Tibial artery (tissue), 4 donors: ENCODE results near the gene CDCA3.

Experiments
- DNase-seq, 2 donors: peaks; one replicate each; pipeline ENCODE4 v3.0.0-alpha.2; 2019
- H3K27ac ChIP-seq, 2 donors: fragments of 200-600 bp; sonication (generic) in 1 of 2; 1 replicate in 1 of 2; 2 replicates in 1 of 2; pipeline ENCODE4 v1.5.1; 2018 to 2019; ENCODE audit warnings: mild to moderate bottlenecking in 1 of 2
- H3K27me3 ChIP-seq, 2 donors: fragments of 200-600 bp; sonication (generic) in 1 of 2; one replicate each; pipeline versions ENCODE4 v1.5.1 to v1.6.0; 2016 to 2019
- H3K36me3 ChIP-seq, 3 donors: fragments of 200-600 bp; sonication (generic) in 2 of 3; one replicate each; pipeline ENCODE4 v1.5.1; 2016 to 2019; ENCODE audit warnings: mild to moderate bottlenecking in 2 of 3
- H3K4me1 ChIP-seq, 4 donors: fragments of 200-600 bp; sonication (generic) in 2 of 4; 1 replicate in 3 of 4; 2 replicates in 1 of 4; pipeline ENCODE4 v1.5.1; 2016 to 2019
- H3K4me3 ChIP-seq, 2 donors: fragments of 200-600 bp; sonication (generic) in 1 of 2; 1 replicate in 1 of 2; 2 replicates in 1 of 2; pipeline ENCODE4 v1.5.1; 2018 to 2019; ENCODE audit warnings: mild to moderate bottlenecking in 2 of 2
- H3K9me3 ChIP-seq, 3 donors: fragments of 200-600 bp; sonication (generic) in 1 of 3; one replicate each; pipeline ENCODE4 v1.5.1; 2016 to 2019
- CTCF ChIP-seq, 2 experiments: fragments of 200-600 bp in 1 of 2; fragments of 450-650 bp in 1 of 2; IDR thresholded peaks; one replicate each; pipeline ENCODE4 v1.5.1; 2017 to 2019; ENCODE audit warnings: antibody characterized with exemption in 2 of 2, mild to moderate bottlenecking in 1 of 2, moderate library complexity in 1 of 2
- intact Hi-C: fragments of 100-400 bp; cut with DNase I; formaldehyde crosslinking; loops from one replicate; pipeline ENCODE4 v1.15.0; 2023; ENCODE audit warnings: low total_unique reads

CDCA3 gene

GRCh38 chr12:6851921-6852650, 1.0 kb upstream of the CDCA3 start, which contains the start of gene USP5:
Gene USP5, plus strand, starts transcription at chr12:6852150. Its CDS starts 30 bp downstream, at chr12:6852180.
- H3K9me3 ChIP-seq, result no peaks in the 10 kb centered on the region
- peak within 1 kb of the TSS; percentile 95 to 99 for H3K27ac ChIP-seq
- H3K36me3 ChIP-seq, result peaks cover 16 to 37% (median 19%) of the 10 kb centered on the region in 3 donors
- H3K4me1 ChIP-seq, result peaks cover 0 to 31% (median 22%) of the 10 kb centered on the region in 4 donors
- TF ChIP-seq CTCF (IDR thresholded peaks at IDR 0.05), result peak in 1 of 2 experiments; percentile 12
- intact Hi-C loops, result loop anchor here (5.0 kb wide), 1 partner anchor 240 kb away; no protein-coding TSS in a partner anchor
- DNase-seq, result peak; percentile 99 to 100
- H3K27me3 ChIP-seq, result no peaks in the 10 kb centered on the region
- H3K4me3 ChIP-seq, result peak within 1 kb of the TSS; percentile 66 to 69

GRCh38 chr12:6850796-6851152, 312 bp downstream of the CDCA3 start:
- DNase-seq, result peak in 1 of 2 donors; percentile 77
- peak overlapping the region; percentile 66 to 69 for H3K4me3 ChIP-seq
- TF ChIP-seq CTCF (IDR thresholded peaks at IDR 0.05), result no peak
- intact Hi-C loops, result loop anchor here (5.0 kb wide), 1 partner anchor 238 kb away; no protein-coding TSS in a partner anchor
- peaks cover 0 to 31% (median 22%) of the 10 kb centered on the region in 4 donors for H3K4me1 ChIP-seq
- peak overlapping the region; percentile 95 to 99 for H3K27ac ChIP-seq
- no peaks in the 10 kb centered on the region for H3K27me3 ChIP-seq
- no peaks in the 10 kb centered on the region for H3K9me3 ChIP-seq
- H3K36me3 ChIP-seq, result peaks cover 3 to 37% (median 19%) of the 10 kb centered on the region in 3 donors

GRCh38 chr12:6849976-6850560, 1.0 kb downstream of the CDCA3 start:
- Histone ChIP-seq H3K27ac (no peak overlapping the region), H3K4me3 (no peak overlapping the region), H3K27me3 (no peaks in the 10 kb centered on the region), H3K9me3 (no peaks in the 10 kb centered on the region), H3K4me1 (peaks cover 0 to 30% (median 22%) of the 10 kb centered on the region in 4 donors), H3K36me3 (peaks cover 2 to 39% (median 21%) of the 10 kb centered on the region in 3 donors)
- DNase-seq, result no peak
- TF ChIP-seq CTCF (IDR thresholded peaks at IDR 0.05), result no peak
- intact Hi-C loops, result loop anchor here (5.0 kb wide), 1 partner anchor 238 kb away; no protein-coding TSS in a partner anchor

GRCh38 chr12:6849427-6849826, 1.7 kb downstream of the CDCA3 start:
- H3K36me3 ChIP-seq, result peaks cover 4 to 45% (median 24%) of the 10 kb centered on the region in 3 donors
- intact Hi-C loops, result no loop called here
- no peak overlapping the region for H3K27ac ChIP-seq
- H3K4me3 ChIP-seq, result no peak overlapping the region
- peaks cover 0 to 24% (median 21%) of the 10 kb centered on the region in 4 donors for H3K4me1 ChIP-seq
- no peak for DNase-seq
- H3K9me3 ChIP-seq, result no peaks in the 10 kb centered on the region
- TF ChIP-seq CTCF (IDR thresholded peaks at IDR 0.05), result no peak
- no peaks in the 10 kb centered on the region for H3K27me3 ChIP-seq

- Histone ChIP-seq H3K27ac (no peak overlapping the region), H3K4me3 (no peak overlapping the region), H3K36me3 (peaks cover 4 to 61% (median 35%) of the 10 kb centered on the region in 3 donors), H3K27me3 (no peaks in the 10 kb centered on the region), H3K4me1 (peaks cover 0 to 9% (median 5%) of the 10 kb centered on the region in 4 donors), H3K9me3 (no peaks in the 10 kb centered on the region)
- no peak for TF ChIP-seq CTCF (IDR thresholded peaks at IDR 0.05)
- intact Hi-C loops, result no loop called here
- DNase-seq, result no peak
Observed at GRCh38 chr12:6847676-6848075, 3.4 kb downstream of the CDCA3 start.
